Heart left ventricle (tissue), 13 donors: ENCODE results near the gene CLDN11.

Experiments used
- CTCF ChIP-seq, 12 donors: fragments of 200-600 bp; sonication (generic) in 4 of 12; IDR thresholded peaks; one replicate each; pipeline versions ENCODE4 v1.5.0 to v1.8.0; 2018 to 2022; ENCODE audit warnings: antibody characterized with exemption in 12 of 12, mild to moderate bottlenecking in 5 of 12
- POLR2A ChIP-seq, 2 donors: fragments of 450-650 bp; IDR thresholded peaks; one replicate each; pipeline ENCODE4 v1.6.1; 2017; ENCODE audit warnings: antibody characterized with exemption in 2 of 2, mild to moderate bottlenecking in 2 of 2, moderate library complexity in 2 of 2
- donor health status: ischemic (EF 13 %, LVEDD 7.1; RV severe dilation, severe dysfunction).
- donor health status: DM: no; HTN: yes; CAD: no.
- donor health status: DM: no; HTN: no; CAD: no.
- donor health status: ischemic (EF 25% LVEDD 6.9; RV normal size, moderate dysfunction).
- donor health status: ischemic (EF 25% LVEDD 5.7; RV mildly dilated, moderate dysfunction).
- donor health status: ischemic (EF 35%, LVEDD 5.7; RV mildly dilated, moderate dysfunction).
- donor health status: nonischemic (EF 11% LVEDD 7.7; RV severe dilation, severe dysfunction).
- donor health status: DM: yes; HTN: yes; CAD: no.
- donor health status: PGD.
- donor health status: ischemic (EF 29% LVEDD 5.4; RV normal size, mild dysfunction).
- donor health status: nonischemic (EF 23%, LVEDD 6.1; RV moderate dilation, normal function).

GRCh38 chr3:170431054-170431453 is 12.4 kb downstream of the CLDN11 start:
- no peak for TF ChIP-seq POLR2A (IDR thresholded peaks at IDR 0.05)
- no peak for TF ChIP-seq CTCF (IDR thresholded peaks at IDR 0.05)
